GM23248 (cell line): ENCODE data around the gene EML3.

Source experiments
- EZH2 ChIP-seq: fragments of 200-600 bp; sonication (generic); IDR thresholded peaks from 2 replicates; pipeline ENCODE4 v1.6.1; 2018; ENCODE audit warnings: antibody characterized with exemption, mild to moderate bottlenecking; ENCODE audit not compliant: insufficient read depth, poor library complexity, severe bottlenecking
- EZH2phosphoT487 ChIP-seq: fragments of 200-600 bp; sonication (generic); IDR thresholded peaks from 2 replicates; pipeline ENCODE4 v1.6.1; 2018; ENCODE audit warnings: antibody characterized with exemption, moderate library complexity, mild to moderate bottlenecking, low read depth; ENCODE audit not compliant: insufficient read depth

GRCh38 chr11:62632492-62632891 is 19.9 kb upstream of the EML3 start:
- TF ChIP-seq EZH2phosphoT487 (no peak), EZH2 (no peak)
